GM18861 (cell line): ENCODE measurements around the gene SLC9A1.
A peak's percentile ranks its signal among the peaks of the same experiment; 100 is the strongest.
"Not testable (repeated sequence)": the region's sequence is repeated elsewhere in the genome, so short reads cannot be mapped to it uniquely, and the experiment has no call there.

Experiments used
- ATAC-seq: cut with Tn5 transposase; IDR thresholded peaks from one replicate; pipeline ENCODE4 v1.9.1; 2021; ENCODE audit not compliant: unreplicated experiment

The SLC9A1 gene

DNA sequence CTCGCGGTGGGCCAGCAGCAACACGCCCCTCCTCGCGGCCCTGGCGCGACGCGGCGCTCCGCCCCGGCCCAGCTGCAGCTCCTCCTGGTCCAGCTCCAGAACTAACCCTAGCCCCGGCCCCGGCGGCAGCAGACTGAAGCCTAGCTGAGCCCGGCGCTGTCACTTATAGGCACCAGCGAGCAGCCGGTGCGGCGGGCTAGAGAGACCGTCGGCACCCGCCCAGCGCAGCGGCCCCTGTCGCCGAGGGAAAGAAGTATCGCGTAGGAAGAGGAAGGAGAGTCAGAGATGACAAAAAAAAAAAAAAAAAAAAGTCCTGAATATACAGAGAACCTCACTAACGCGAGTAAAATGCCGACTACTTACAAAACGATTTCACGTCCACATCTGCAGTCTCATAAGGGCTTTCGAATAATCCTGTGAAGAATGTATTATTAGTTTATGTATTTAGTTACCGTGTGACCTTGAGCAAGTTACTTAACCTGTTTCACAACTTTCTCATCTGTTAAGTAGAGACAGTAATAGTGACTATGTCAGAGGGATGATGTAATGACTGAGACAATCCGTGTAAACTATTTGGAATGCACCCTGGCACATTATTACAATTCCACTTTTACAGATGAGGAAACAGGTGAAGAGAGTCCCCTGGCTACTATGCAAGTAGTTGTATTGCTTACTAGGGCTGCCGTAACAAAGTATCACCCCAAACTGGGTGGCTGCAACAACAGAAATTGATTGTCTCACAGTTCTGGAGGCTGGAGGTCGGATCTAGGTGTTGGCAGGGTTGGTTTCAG is at the start of gene SLC9A1:
TSS of gene SLC9A1 (minus strand) at position 135 of the 791 bp plus-strand sequence. CDS start 791 bp downstream, outside the sequence.
- ATAC-seq: peak; percentile 71

- no peak for ATAC-seq
These were observed 49.0 kb upstream of the SLC9A1 start for GRCh38 chr1:27203946-27204345.

GRCh38 chr1:27201295-27201694 is 46.4 kb upstream of the SLC9A1 start:
- no peak for ATAC-seq

GRCh38 chr1:27193194-27193593 is 38.3 kb upstream of the SLC9A1 start:
- no peak for ATAC-seq

GRCh38 chr1:27192039-27192529 is 37.2 kb upstream of the SLC9A1 start:
- no peak for ATAC-seq

GRCh38 chr1:27184665-27185064 is 29.7 kb upstream of the SLC9A1 start:
- not testable (repeated sequence) for ATAC-seq

DNA sequence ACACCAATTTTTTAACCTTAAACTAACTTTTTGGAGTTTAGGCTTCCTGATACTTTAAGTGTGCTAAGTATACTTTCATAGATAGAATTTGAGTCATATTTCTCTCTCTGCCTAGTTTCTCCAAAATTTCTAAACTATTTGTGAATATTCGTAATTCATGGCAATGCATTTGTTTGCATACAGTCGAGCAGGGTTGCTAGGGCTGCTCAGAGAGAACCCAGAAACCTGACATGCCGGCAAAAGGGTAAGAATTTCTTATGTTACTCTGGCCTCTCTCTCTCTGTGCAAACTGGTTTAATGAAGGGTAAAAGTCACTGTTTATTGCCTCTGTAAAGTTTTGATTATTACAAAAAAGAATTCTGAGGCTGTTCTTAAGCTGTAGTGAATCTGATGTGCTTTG is 25.1 kb upstream of the SLC9A1 start:
- no peak for ATAC-seq

GRCh38 chr1:27179379-27179778 is 24.5 kb upstream of the SLC9A1 start:
- no peak for ATAC-seq

- ATAC-seq: no peak
These were observed 22.0 kb upstream of the SLC9A1 start for GRCh38 chr1:27176954-27177353.

DNA sequence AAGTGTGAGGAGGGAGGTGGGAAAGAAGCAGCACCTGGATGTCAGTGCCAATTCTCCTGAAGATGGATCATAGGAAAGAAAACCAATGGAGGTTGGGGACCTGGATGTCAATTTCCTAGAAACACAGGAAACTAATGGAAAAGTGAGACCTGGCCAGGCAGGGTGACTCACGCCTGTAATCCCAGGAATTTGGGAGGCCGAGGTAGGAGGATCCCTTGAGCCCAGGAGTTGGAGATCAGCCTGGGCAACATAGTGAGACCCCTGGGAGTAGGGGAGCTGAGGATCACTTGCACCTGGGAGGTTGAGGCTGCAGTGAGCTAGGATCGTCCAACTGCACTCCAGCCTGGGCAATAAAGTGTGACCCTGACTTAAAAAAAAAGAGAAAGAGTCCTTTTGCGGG is 21.4 kb upstream of the SLC9A1 start:
- ATAC-seq: no peak

GRCh38 chr1:27172992-27173391 is 18.1 kb upstream of the SLC9A1 start:
- ATAC-seq: not testable (repeated sequence)

- ATAC-seq: no peak
These were observed 12.0 kb upstream of the SLC9A1 start for GRCh38 chr1:27166929-27167328.

DNA sequence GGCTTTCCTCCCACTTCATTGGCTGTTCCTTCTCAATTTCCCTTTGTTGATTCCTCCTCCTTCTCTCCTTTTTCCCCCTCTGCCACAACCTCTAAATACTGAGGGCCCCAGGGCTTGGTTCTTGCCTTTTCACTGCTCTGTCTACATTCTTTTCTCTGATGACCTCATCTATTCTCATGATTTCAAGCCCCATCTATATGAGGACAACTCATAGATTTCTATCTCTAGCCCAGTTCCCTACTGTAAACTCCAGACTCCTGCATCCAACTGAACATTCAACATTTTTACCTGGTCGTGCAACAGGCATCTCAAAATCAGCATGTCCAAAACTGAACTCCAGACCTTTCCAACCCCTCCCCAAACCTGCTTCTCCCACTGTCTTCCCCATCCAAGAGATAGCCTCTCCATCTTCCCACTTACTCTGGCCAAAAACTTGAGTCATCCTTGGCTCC is 11.5 kb upstream of the SLC9A1 start:
- ATAC-seq: no peak

DNA sequence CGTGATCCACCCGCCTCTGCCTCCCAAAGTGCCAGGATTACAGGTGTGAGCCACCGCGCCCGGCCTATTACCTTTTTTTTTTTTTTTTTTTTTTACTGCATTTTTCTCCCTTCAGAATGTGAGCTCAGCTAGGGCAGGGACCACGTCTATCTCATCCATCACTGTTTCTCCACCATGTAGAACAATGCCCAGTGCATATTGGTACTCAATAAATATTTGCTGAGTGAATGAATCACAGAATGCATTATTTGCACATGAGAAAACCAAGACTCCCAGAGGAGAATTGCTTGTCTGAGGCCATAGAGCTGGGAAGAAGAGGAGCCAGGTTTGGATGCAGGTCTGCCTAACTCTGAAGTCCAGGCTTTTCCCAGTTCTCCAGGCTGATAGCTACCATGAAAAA is 8.2 kb upstream of the SLC9A1 start:
- no peak for ATAC-seq

GRCh38 chr1:27162090-27162489 is 7.2 kb upstream of the SLC9A1 start:
- no peak for ATAC-seq

DNA sequence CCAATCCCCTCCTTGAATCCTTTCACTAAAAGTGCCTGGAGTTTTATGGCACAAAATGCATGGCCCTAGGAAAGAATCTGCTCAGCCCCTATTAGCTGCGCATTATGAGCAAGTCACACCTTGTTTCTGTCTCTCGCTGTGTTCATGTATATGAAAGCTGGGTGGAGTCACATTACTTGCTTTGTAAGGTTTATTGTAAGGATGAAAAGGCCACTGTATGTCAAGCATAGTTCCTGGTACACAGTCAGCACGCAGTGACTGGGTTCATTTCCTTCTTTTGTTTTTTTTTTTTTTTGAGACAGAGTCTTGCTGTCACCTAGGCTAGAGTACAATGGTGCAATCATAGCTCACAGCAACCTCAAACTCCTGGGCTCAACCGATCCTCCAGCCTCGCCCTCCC is 6.7 kb upstream of the SLC9A1 start:
- no peak for ATAC-seq

DNA sequence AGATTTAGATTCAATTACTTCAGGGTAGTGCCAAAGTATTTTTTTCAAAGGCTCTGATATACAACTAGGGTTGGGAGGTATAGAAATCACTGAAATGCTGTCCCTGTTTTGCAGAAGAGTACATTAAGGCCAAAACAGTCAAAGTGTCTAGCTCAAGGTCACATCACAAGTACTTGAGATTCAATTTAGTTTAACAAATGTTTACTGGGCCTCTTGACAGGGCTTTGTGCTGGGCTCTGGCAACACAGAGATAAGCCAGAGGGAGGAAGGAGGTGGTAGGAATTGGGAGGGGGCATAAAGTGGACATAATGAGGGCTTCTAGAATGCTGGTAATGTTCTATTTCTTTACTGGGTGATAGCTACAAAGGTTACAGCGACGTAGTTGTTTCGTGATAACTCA is 2.3 kb upstream of the SLC9A1 start:
- no peak for ATAC-seq

DNA sequence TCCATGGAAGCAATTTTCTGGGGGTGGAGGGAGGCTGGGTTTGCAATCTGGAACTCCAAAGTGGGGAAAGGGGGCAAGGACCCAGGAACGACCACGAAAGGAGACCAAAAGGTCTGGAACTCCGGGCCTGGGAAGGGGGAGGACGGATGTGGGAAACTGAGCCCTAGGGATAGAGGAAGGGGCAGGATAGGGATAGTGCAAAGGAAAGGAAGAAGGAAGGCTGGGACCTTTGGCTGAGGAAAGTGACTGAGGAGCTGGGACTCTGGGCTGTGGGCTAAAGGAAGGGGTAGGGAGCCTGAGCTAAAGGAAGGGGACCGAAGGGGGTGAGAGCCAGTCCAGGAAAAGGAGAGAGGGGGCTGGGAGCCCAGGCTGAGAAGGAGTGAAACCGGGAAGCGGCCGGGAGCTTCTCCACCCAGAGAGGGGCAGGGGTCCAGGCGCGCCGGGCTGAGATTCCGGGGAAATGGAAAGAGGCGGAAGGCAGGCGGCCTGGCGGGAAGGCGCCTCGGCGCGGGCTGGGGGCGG is 395 bp downstream of the SLC9A1 start:
- no peak for ATAC-seq

DNA sequence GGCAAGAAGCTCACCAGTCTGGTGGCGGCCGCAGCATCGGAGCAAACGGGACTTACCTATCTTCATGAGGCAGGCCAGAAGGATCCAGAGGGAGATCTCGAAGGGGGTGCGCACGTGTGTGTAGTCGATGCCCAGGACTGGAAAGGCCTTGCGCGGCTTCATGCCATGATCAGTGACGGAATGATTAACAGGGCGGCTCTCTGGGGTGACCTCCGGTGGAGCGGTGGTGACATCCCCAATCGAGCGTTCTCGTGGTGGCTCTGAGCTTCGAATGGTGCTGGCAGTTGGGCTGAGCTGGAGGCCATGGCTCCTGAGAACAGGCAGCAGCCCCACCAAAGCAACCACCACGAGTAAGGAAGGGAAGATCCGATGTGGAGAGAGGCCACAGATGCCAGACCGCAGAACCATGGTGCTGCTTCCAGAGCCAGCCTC is 982 bp downstream of the SLC9A1 start:
- ATAC-seq: no peak

DNA sequence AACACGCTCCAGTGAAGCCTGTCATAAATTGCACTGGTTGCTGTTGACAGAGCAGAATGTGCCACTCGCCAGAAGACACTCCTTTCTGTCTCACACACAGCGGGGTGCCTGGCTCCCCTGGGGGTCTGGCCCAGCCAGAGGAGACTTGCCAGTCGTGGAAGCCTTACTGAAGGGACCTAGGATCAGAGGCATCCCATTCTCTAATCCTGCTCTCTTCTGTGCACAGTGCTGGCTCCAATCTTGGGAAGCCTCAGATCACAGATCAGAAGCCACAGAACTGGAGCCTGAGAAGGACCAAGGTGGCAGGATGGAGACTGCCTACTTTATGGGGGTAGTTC is 1.4 kb downstream of the SLC9A1 start:
- no peak for ATAC-seq

DNA sequence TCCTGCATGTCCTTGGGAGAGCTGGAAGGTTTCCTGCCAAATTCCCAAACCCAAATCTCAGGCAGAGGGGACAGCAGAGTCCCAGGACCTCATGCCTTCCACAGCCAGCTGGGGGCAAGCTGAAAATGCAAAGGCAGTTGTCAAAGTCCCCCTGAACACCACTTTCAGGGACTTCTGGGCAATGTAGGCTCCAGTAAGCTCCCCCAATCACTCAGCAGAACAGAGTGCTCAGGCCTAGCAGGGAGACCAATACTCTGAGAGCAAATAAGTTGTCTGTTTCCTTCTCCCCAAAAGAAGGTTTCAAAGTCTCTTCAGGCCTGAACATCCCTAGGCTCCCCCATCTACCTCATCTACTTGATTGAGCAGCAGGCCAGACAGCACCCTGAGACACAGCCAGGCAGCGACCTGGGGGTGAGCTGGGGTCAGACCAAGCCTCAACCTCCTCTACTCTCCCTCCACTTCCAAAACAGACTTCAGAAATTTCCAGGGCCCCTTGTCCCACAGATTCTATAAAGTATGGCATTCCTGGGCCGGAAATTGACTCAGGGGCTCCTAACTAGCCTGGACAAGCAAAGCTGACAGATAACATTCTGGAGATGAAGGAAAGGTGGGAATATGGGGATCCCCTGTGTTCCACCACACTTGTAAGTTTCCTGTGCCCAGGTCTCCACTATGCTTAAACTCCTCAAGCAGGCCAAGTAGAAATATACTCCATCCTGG is 1.9 kb downstream of the SLC9A1 start:
- ATAC-seq: no peak
